ENCODE data around the gene PPM1F. TPM values are rescaled to one million over a fixed set of nuclear protein-coding genes. Genes with fewer than 3 reads are reported as not detected.

Gene PPM1F
- total RNA-seq, 1 donor from 2014 or later = 17.5 TPM

- DNase-seq = no peak
- Histone ChIP-seq H3K4me3 (no peak overlapping the region), H3K36me3 (peaks cover 89% of the 10 kb centered on the region), H3K27ac (replicated peaks) (no peak overlapping the region), H3K27me3 (ENCODE audit: low read depth) (no peaks in the 10 kb centered on the region), H3K9me3 (replicated peaks) (no peaks in the 10 kb centered on the region), H3K4me1 (peaks cover 25% of the 10 kb centered on the region)
- intact Hi-C loops (cut with micrococcal nuclease) = no loop called here
- no peak for TF ChIP-seq CTCF (IDR thresholded peaks at IDR 0.05; ENCODE audit: borderline replicate concordance)
These were observed 21.6 kb downstream of the PPM1F start for GRCh38 chr22:21931056-21931455.

GRCh38 chr22:21929253-21929652, 23.4 kb downstream of the PPM1F start:
- no peak overlapping the region for H3K27ac ChIP-seq (replicated peaks)
- no peaks in the 10 kb centered on the region for H3K9me3 ChIP-seq (replicated peaks)
- DNase-seq = no peak
- intact Hi-C loops (cut with micrococcal nuclease) = no loop called here
- peaks cover 19% of the 10 kb centered on the region for H3K4me1 ChIP-seq
- H3K27me3 ChIP-seq (ENCODE audit: low read depth) = no peaks in the 10 kb centered on the region
- no peak overlapping the region for H3K4me3 ChIP-seq
- peaks cover 91% of the 10 kb centered on the region for H3K36me3 ChIP-seq
- no peak for TF ChIP-seq CTCF (IDR thresholded peaks at IDR 0.05; ENCODE audit: borderline replicate concordance)

- DNase-seq = no peak
- Histone ChIP-seq H3K9me3 (replicated peaks) (no peaks in the 10 kb centered on the region), H3K27me3 (ENCODE audit: low read depth) (no peaks in the 10 kb centered on the region), H3K4me3 (no peak overlapping the region), H3K36me3 (peaks cover 88% of the 10 kb centered on the region), H3K4me1 (peaks cover 19% of the 10 kb centered on the region), H3K27ac (replicated peaks) (no peak overlapping the region)
- intact Hi-C loops (cut with micrococcal nuclease) = no loop called here
- no peak for TF ChIP-seq CTCF (IDR thresholded peaks at IDR 0.05; ENCODE audit: borderline replicate concordance)
These were observed 24.6 kb downstream of the PPM1F start for GRCh38 chr22:21928048-21928447.

GRCh38 chr22:21927174-21927823, 25.3 kb downstream of the PPM1F start:
- no peak overlapping the region for H3K4me3 ChIP-seq
- H3K27me3 ChIP-seq (ENCODE audit: low read depth) = no peaks in the 10 kb centered on the region
- DNase-seq = no peak
- peaks cover 19% of the 10 kb centered on the region for H3K4me1 ChIP-seq
- H3K27ac ChIP-seq (replicated peaks) = no peak overlapping the region
- TF ChIP-seq CTCF (IDR thresholded peaks at IDR 0.05; ENCODE audit: borderline replicate concordance) = no peak
- intact Hi-C loops (cut with micrococcal nuclease) = no loop called here
- H3K9me3 ChIP-seq (replicated peaks) = no peaks in the 10 kb centered on the region
- peaks cover 88% of the 10 kb centered on the region for H3K36me3 ChIP-seq

- no peak overlapping the region for H3K27ac ChIP-seq (replicated peaks)
- no peaks in the 10 kb centered on the region for H3K9me3 ChIP-seq (replicated peaks)
- no peak for TF ChIP-seq CTCF (IDR thresholded peaks at IDR 0.05; ENCODE audit: borderline replicate concordance)
- intact Hi-C loops (cut with micrococcal nuclease) = no loop called here
- H3K4me3 ChIP-seq = no peak overlapping the region
- H3K27me3 ChIP-seq (ENCODE audit: low read depth) = no peaks in the 10 kb centered on the region
- H3K36me3 ChIP-seq = peaks cover 83% of the 10 kb centered on the region
- DNase-seq = no peak
- peaks cover 19% of the 10 kb centered on the region for H3K4me1 ChIP-seq
These were observed 25.9 kb downstream of the PPM1F start for GRCh38 chr22:21926728-21927127.
